GM23338 (cell line): ENCODE data around the gene SELPLG. TPM values are rescaled to one million over a fixed set of nuclear protein-coding genes. Genes with fewer than 3 reads are reported as not detected.

ENCODE experiments used
- ATAC-seq: fragments of 200-7000 bp; cut with Tn5 transposase; 3 replicates; pipeline ENCODE4 v1.9.1; 2020
- DNase-seq: peaks from one replicate; pipeline ENCODE4 v3.0.0-alpha.2; 2015; ENCODE audit warnings: low spot score
- H2AFZ ChIP-seq: fragments of 200-600 bp; sonication (generic); 2 replicates; pipeline ENCODE4 v1.8.0; 2016; ENCODE audit warnings: antibody characterized with exemption, mild to moderate bottlenecking, moderate library complexity
- H3F3A ChIP-seq: fragments of 200-600 bp; sonication (generic); replicated peaks from 2 replicates; pipeline ENCODE4 v1.8.0; 2017; ENCODE audit warnings: antibody characterized with exemption, mixed run types, low read depth
- H3K27ac ChIP-seq: fragments of 200-600 bp; sonication (generic); 2 replicates; pipeline ENCODE4 v1.6.1; 2016; ENCODE audit warnings: low read depth
- H3K27me3 ChIP-seq: fragments of 200-600 bp; sonication (generic); 2 replicates; pipeline ENCODE4 v1.8.0; 2016; ENCODE audit warnings: mild to moderate bottlenecking, mixed run types, moderate library complexity; ENCODE audit not compliant: insufficient read depth
- H3K36me3 ChIP-seq: fragments of 200-600 bp; sonication (generic); 2 replicates; pipeline ENCODE4 v1.8.0; 2016; ENCODE audit warnings: mild to moderate bottlenecking; ENCODE audit not compliant: insufficient read depth
- H3K4me1 ChIP-seq: fragments of 200-600 bp; sonication (generic); 2 replicates; pipeline ENCODE4 v1.8.0; 2016; ENCODE audit warnings: mild to moderate bottlenecking, moderate library complexity; ENCODE audit not compliant: insufficient read depth
- H3K4me2 ChIP-seq: fragments of 200-600 bp; sonication (generic); 2 replicates; pipeline ENCODE4 v1.7.1; 2017; ENCODE audit warnings: mixed run types
- H3K4me3 ChIP-seq: fragments of 200-600 bp; sonication (generic); 2 replicates; pipeline ENCODE4 v1.6.1; 2016; ENCODE audit warnings: mixed run types
- H3K79me2 ChIP-seq: fragments of 200-600 bp; sonication (generic); replicated peaks from 2 replicates; pipeline ENCODE4 v1.8.0; 2017; ENCODE audit warnings: mild to moderate bottlenecking; ENCODE audit not compliant: insufficient read depth
- H3K9me2 ChIP-seq: fragments of 200-600 bp; sonication (generic); 2 replicates; pipeline ENCODE4 v1.8.0; 2017; ENCODE audit not compliant: insufficient read depth
- H4K20me1 ChIP-seq: fragments of 200-600 bp; sonication (generic); replicated peaks from 2 replicates; pipeline ENCODE4 v1.8.0; 2017; ENCODE audit warnings: mild to moderate bottlenecking; ENCODE audit not compliant: insufficient read depth
- H3K27ac Mint-ChIP-seq: 2 replicates; pipeline ENCODE4 v1.8.0; 2020; ENCODE audit warnings: inconsistent platforms, mild to moderate bottlenecking, moderate library complexity, mixed read lengths
- H3K27me3 Mint-ChIP-seq: 3 replicates; pipeline ENCODE4 v1.8.0; 2022; ENCODE audit warnings: low read depth, mild to moderate bottlenecking, moderate library complexity, mixed read lengths, inconsistent platforms; ENCODE audit not compliant: insufficient read depth, poor library complexity
- H3K36me3 Mint-ChIP-seq: 3 replicates; pipeline ENCODE4 v1.8.0; 2021; ENCODE audit warnings: low read depth, mild to moderate bottlenecking, inconsistent platforms, moderate library complexity, mixed read lengths
- H3K4me1 Mint-ChIP-seq: 3 replicates; pipeline ENCODE4 v1.8.0; 2020; ENCODE audit warnings: mild to moderate bottlenecking, inconsistent platforms, mixed read lengths
- H3K4me3 Mint-ChIP-seq: 3 replicates; pipeline ENCODE4 v1.8.0; 2021; ENCODE audit warnings: moderate library complexity, mild to moderate bottlenecking, inconsistent platforms, mixed read lengths
- H3K9me3 Mint-ChIP-seq: 3 replicates; pipeline ENCODE4 v1.8.0; 2020; ENCODE audit warnings: moderate library complexity, mild to moderate bottlenecking, inconsistent platforms, mixed read lengths
- CREB1 ChIP-seq: fragments of 250-450 bp; sonication (Bioruptor Pico); IDR thresholded peaks from 2 replicates; pipeline ENCODE4 v1.5.0; 2020; ENCODE audit warnings: low read depth, mild to moderate bottlenecking, moderate library complexity
- CTCF ChIP-seq, 2 experiments: fragments of 200-600 bp in 1 of 2; sonication (generic) in 1 of 2; conservative IDR thresholded peaks; 2 replicates each; pipeline versions ENCODE4 v1.5.1 to v1.6.1; 2016 to 2017; ENCODE audit warnings: antibody characterized with exemption in 2 of 2, low read depth in 2 of 2, mild to moderate bottlenecking in 2 of 2, moderate library complexity in 1 of 2
- ETS1 ChIP-seq: IDR thresholded peaks from 2 replicates; pipeline ENCODE4 v1.6.1; 2016; ENCODE audit warnings: antibody characterized with exemption
- EZH2 ChIP-seq: fragments of 200-600 bp; sonication (generic); IDR thresholded peaks from one replicate; pipeline ENCODE4 v1.8.0; 2017; ENCODE audit warnings: antibody characterized with exemption, mild to moderate bottlenecking, low read depth; ENCODE audit not compliant: unreplicated experiment
- JUNB ChIP-seq: IDR thresholded peaks from one replicate; pipeline ENCODE4 v1.6.1; 2016; ENCODE audit warnings: antibody characterized with exemption; ENCODE audit not compliant: unreplicated experiment
- NANOG ChIP-seq: IDR thresholded peaks from 2 replicates; pipeline ENCODE4 v1.6.1; 2016; ENCODE audit warnings: antibody characterized with exemption, borderline replicate concordance
- POLR2AphosphoS5 ChIP-seq: IDR thresholded peaks from 2 replicates; pipeline ENCODE4 v1.6.1; 2016; ENCODE audit warnings: antibody characterized with exemption, low read depth
- REST ChIP-seq: IDR thresholded peaks from one replicate; pipeline ENCODE4 v1.6.1; 2018; ENCODE audit warnings: antibody characterized with exemption; ENCODE audit not compliant: unreplicated experiment
- STAT1 ChIP-seq: IDR thresholded peaks from one replicate; pipeline ENCODE4 v1.6.1; 2016; ENCODE audit warnings: antibody characterized with exemption; ENCODE audit not compliant: unreplicated experiment
- ZNF114 ChIP-seq: fragments of 250-450 bp; sonication (Bioruptor Pico); IDR thresholded peaks from 2 replicates; pipeline ENCODE4 v1.5.0; 2020; ENCODE audit warnings: mild to moderate bottlenecking, moderate library complexity
- ZNF331 ChIP-seq: fragments of 250-450 bp; sonication (Bioruptor Pico); IDR thresholded peaks from 2 replicates; pipeline ENCODE4 v1.5.0; 2020; ENCODE audit warnings: low read depth, mild to moderate bottlenecking, moderate library complexity
- ZNF462 ChIP-seq: fragments of 250-450 bp; sonication (Bioruptor Pico); IDR thresholded peaks from 2 replicates; pipeline ENCODE4 v1.5.0; 2020; ENCODE audit warnings: mild to moderate bottlenecking, moderate library complexity
- polyA plus RNA-seq: library from polyadenylated mRNA; unstranded; fragments of >200 nt; fragmentation: Nextera tagmentation; extraction: Ambion mirVana; gene quantifications from 2 replicates; pipeline ENCODE4 v1.2.1, GENCODE V29; 2016
- total RNA-seq: library from RNA; depleted of rRNA; stranded (reverse); fragments of >200 nt; shearing (Covaris generic); gene quantifications from 2 replicates; pipeline ENCODE4 v1.2.3, GENCODE V29; 2014

The SELPLG gene
- total and polyA plus RNA-seq, 2 experiments from 2014 or later: 0.16 to 0.56 TPM

GRCh38 chr12:108589840-108590229 lies 43.9 kb downstream of the SELPLG start (continued):
- TF ChIP-seq ZNF462 (CRISPR knock-in tag) (no peak), NANOG (no peak), POLR2AphosphoS5 (no peak)

- no peak for DNase-seq
- Histone ChIP-seq H3K79me2 (no peaks in the 10 kb centered on the region), H3K4me2 (peak overlapping the region; percentile 38; the same call in 1 of the 2 replicates), H3K27ac (no peak overlapping the region), H3K27me3 (no peaks in the 10 kb centered on the region), H3K4me3 (no peak overlapping the region), H3K4me1 (no peaks in the 10 kb centered on the region; the same call in 1 of the 2 replicates), H3K36me3 (no peaks in the 10 kb centered on the region), H3F3A (no peaks in the 10 kb centered on the region), H4K20me1 (no peaks in the 10 kb centered on the region), H3K9me2 (no peaks in the 10 kb centered on the region), H2AFZ (peak overlapping the region; percentile 93)
- Mint-ChIP-seq H3K9me3 (no peaks in the 10 kb centered on the region), H3K4me1 (peaks cover 19% of the 10 kb centered on the region), H3K27me3 (peaks cover 6% of the 10 kb centered on the region), H3K27ac (no peak overlapping the region; the same call in 1 of the 2 replicates), H3K4me3 (no peak overlapping the region), H3K36me3 (no peaks in the 10 kb centered on the region)
- peak; percentile 79 for ATAC-seq
- TF ChIP-seq CTCF (conservative IDR thresholded peaks at IDR 0.05; ENCODE audit: low read depth in 2 of 2) (no peak), CREB1 (CRISPR knock-in tag) (no peak), POLR2AphosphoS5 (no peak), ETS1 (no peak), JUNB (no peak), REST (no peak), EZH2 (no peak), ZNF331 (no peak), STAT1 (no peak), NANOG (no peak), ZNF114 (CRISPR knock-in tag) (no peak)
These were observed 44.5 kb downstream of the SELPLG start for GRCh38 chr12:108589028-108589839.
